Endodermal cell (in vitro differentiated cells): Measurements from ENCODE around the gene GINS1. TPM values are rescaled to one million over a fixed set of nuclear protein-coding genes. Genes with fewer than 3 reads are reported as not detected.
A peak's percentile ranks its signal among the peaks of the same experiment; 100 is the strongest.

Experiments
- DNase-seq: peaks from one replicate; pipeline ENCODE4 v3.0.0-alpha.2; 2017
- H3K27ac ChIP-seq: 2 replicates; pipeline ENCODE4 v1.5.1; 2013; ENCODE audit warnings: mild to moderate bottlenecking, low read depth, low read length, moderate library complexity
- H3K27me3 ChIP-seq: 2 replicates; pipeline ENCODE4 v1.6.1; 2013; ENCODE audit warnings: mild to moderate bottlenecking, low read length, moderate library complexity; ENCODE audit not compliant: insufficient read depth, control insufficient read depth, poor library complexity, severe bottlenecking
- H3K36me3 ChIP-seq: 2 replicates; pipeline ENCODE4 v1.7.0; 2013; ENCODE audit warnings: mild to moderate bottlenecking, low read length, moderate library complexity; ENCODE audit not compliant: control insufficient read depth, insufficient read depth
- H3K4me1 ChIP-seq: one replicate; pipeline ENCODE4 v1.7.0; 2013; ENCODE audit warnings: low read length; ENCODE audit not compliant: control insufficient read depth, insufficient read depth
- H3K4me3 ChIP-seq: 2 replicates; pipeline ENCODE4 v1.5.1; 2013; ENCODE audit warnings: mild to moderate bottlenecking, low read length, moderate library complexity
- H3K9ac ChIP-seq: 2 replicates; pipeline ENCODE4 v1.6.1; 2013; ENCODE audit warnings: mild to moderate bottlenecking, low read length, moderate library complexity; ENCODE audit not compliant: poor library complexity, severe bottlenecking; ENCODE audit errors: extremely low read depth
- H3K9me3 ChIP-seq: 2 replicates; pipeline ENCODE4 v1.6.1; 2013; ENCODE audit warnings: mild to moderate bottlenecking, low read length, moderate library complexity; ENCODE audit not compliant: control insufficient read depth
- H3K27ac Mint-ChIP-seq: 2 replicates; pipeline ENCODE4 v1.8.0; 2020; ENCODE audit warnings: mixed read lengths
- H3K27me3 Mint-ChIP-seq: 2 replicates; pipeline ENCODE4 v1.8.0; 2021; ENCODE audit warnings: mild to moderate bottlenecking, mixed read lengths; ENCODE audit not compliant: insufficient read depth
- H3K36me3 Mint-ChIP-seq: 2 replicates; pipeline ENCODE4 v1.8.0; 2020; ENCODE audit warnings: low read depth, mixed read lengths
- H3K4me1 Mint-ChIP-seq: 2 replicates; pipeline ENCODE4 v1.8.0; 2020; ENCODE audit warnings: mixed read lengths
- H3K4me3 Mint-ChIP-seq: 2 replicates; pipeline ENCODE4 v1.8.0; 2020; ENCODE audit warnings: mild to moderate bottlenecking, moderate library complexity, mixed read lengths
- H3K9me3 Mint-ChIP-seq: 2 replicates; pipeline ENCODE4 v1.8.0; 2020; ENCODE audit warnings: mild to moderate bottlenecking, mixed read lengths
- CTCF ChIP-seq: fragments of 200-600 bp; sonication (generic); conservative IDR thresholded peaks from 2 replicates; pipeline ENCODE4 v1.5.0; 2021; ENCODE audit warnings: antibody characterized with exemption, mild to moderate bottlenecking
- WGBS, 2 experiments: methylation state at CpG; one replicate each; pipeline versions ENCODE4 v1.1.5 to v1.1.7; 2013; ENCODE audit warnings: missing lambda C conversion rate in 2 of 2, mixed read lengths in 1 of 2; ENCODE audit not compliant: insufficient coverage in 1 of 2, insufficient read length in 1 of 2; 5-methylcytosine and 5-hydroxymethylcytosine counted together
- total RNA-seq, 2 donors: library from RNA; stranded (reverse); fragmentation: NEBNext Ultra II Directional in 1 of 2; extraction: Animal tissue kit (Norgen Biotek cat#: 25700) in 1 of 2; gene quantifications; 2 replicates in 1 of 2; 3 replicates in 1 of 2; pipeline ENCODE4 v1.2.1, GENCODE V29; 2021

The GINS1 gene
- total RNA-seq, 2 donors from 2014 or later, result 40.2 to 48.6 TPM

GRCh38 chr20:25496165-25496967 is 88.9 kb downstream of the GINS1 start:
- Histone ChIP-seq H3K9me3 (no peaks in the 10 kb centered on the region), H3K27me3 (no peaks in the 10 kb centered on the region), H3K4me3 (no peak overlapping the region), H3K9ac (no peak overlapping the region), H3K4me1 (no peaks in the 10 kb centered on the region), H3K36me3 (peaks cover 56% of the 10 kb centered on the region), H3K27ac (no peak overlapping the region)
- no peak for TF ChIP-seq CTCF
- 94 to 95% methylated on average over 10 to 14 of the region's 14 CpGs for WGBS, 2 experiments
- Mint-ChIP-seq H3K27me3 (no peaks in the 10 kb centered on the region), H3K36me3 (peaks cover 54% of the 10 kb centered on the region), H3K4me1 (no peaks in the 10 kb centered on the region), H3K9me3 (no peaks in the 10 kb centered on the region), H3K4me3 (no peak overlapping the region), H3K27ac (peak overlapping the region; percentile 26)
- no peak for DNase-seq

GRCh38 chr20:25496968-25497401 is 89.5 kb downstream of the GINS1 start:
- WGBS, 2 experiments, result 94 to 95% methylated on average over 7 to 9 of the region's 9 CpGs
- Histone ChIP-seq H3K27ac (no peak overlapping the region), H3K27me3 (no peaks in the 10 kb centered on the region), H3K9ac (no peak overlapping the region), H3K36me3 (peaks cover 50% of the 10 kb centered on the region), H3K4me1 (no peaks in the 10 kb centered on the region), H3K9me3 (no peaks in the 10 kb centered on the region), H3K4me3 (no peak overlapping the region)
- Mint-ChIP-seq H3K36me3 (peaks cover 59% of the 10 kb centered on the region), H3K4me1 (no peaks in the 10 kb centered on the region), H3K4me3 (no peak overlapping the region), H3K27me3 (no peaks in the 10 kb centered on the region), H3K27ac (no peak overlapping the region), H3K9me3 (no peaks in the 10 kb centered on the region)
- TF ChIP-seq CTCF, result no peak
- DNase-seq, result no peak

GRCh38 chr20:25497586-25498279 is 90.3 kb downstream of the GINS1 start:
- H3K9me3 Mint-ChIP-seq, result no peaks in the 10 kb centered on the region
- H3K27ac Mint-ChIP-seq, result no peak overlapping the region
- Histone ChIP-seq H3K4me1 (no peaks in the 10 kb centered on the region), H3K27ac (no peak overlapping the region), H3K36me3 (peaks cover 48% of the 10 kb centered on the region), H3K27me3 (no peaks in the 10 kb centered on the region), H3K9me3 (no peaks in the 10 kb centered on the region), H3K4me3 (no peak overlapping the region), H3K9ac (no peak overlapping the region)
- H3K27me3 Mint-ChIP-seq, result no peaks in the 10 kb centered on the region
- DNase-seq, result no peak
- WGBS, 2 experiments, result 94 to 96% methylated on average over 15 to 22 of the region's 22 CpGs
- peaks cover 66% of the 10 kb centered on the region for H3K36me3 Mint-ChIP-seq
- H3K4me1 Mint-ChIP-seq, result no peaks in the 10 kb centered on the region
- no peak overlapping the region for H3K4me3 Mint-ChIP-seq
- no peak for TF ChIP-seq CTCF

Other genes starting within 250 kb of the GINS1 start
- gene ENTPD6, start 212.0 kb upstream of the GINS1 start, total RNA-seq, result 10 to 100 TPM; 77.1 to 93.6 TPM
- 10 to 100 TPM; 59.3 to 66.8 TPM for gene PYGB, start 159.6 kb upstream of the GINS1 start, total RNA-seq
- gene ABHD12, start 16.8 kb upstream of the GINS1 start, total RNA-seq, result 10 to 100 TPM; 48.2 to 52.7 TPM
- gene NINL, start 177.9 kb downstream of the GINS1 start, total RNA-seq, result 100 to 1,000 TPM in 1 of 2 donors, 10 to 100 TPM in 1; 78.5 to 101 TPM
- gene NANP, start 216.3 kb downstream of the GINS1 start, total RNA-seq, result 10 to 100 TPM in 1 of 2 donors, 1 to 10 TPM in 1; 6.5 to 10.4 TPM